BLaER1 treated with 17β-estradiol and CSF1 and Interleukin-3, amounts not matched to agents 10 nM and 100 nM (cell line): Measurements from ENCODE around the gene PLCG1.

Source experiments
- H3K27ac ChIP-seq, 11 experiments: shearing (Covaris generic); formaldehyde crosslinking; 2 replicates each; pipeline ENCODE4 v1.8.1; 2022
- H3K27me3 ChIP-seq, 11 experiments: shearing (Covaris generic); formaldehyde crosslinking; 2 replicates each; pipeline ENCODE4 v1.8.1; 2022
- H3K36me3 ChIP-seq, 11 experiments: shearing (Covaris generic); formaldehyde crosslinking; 2 replicates each; pipeline ENCODE4 v1.8.1; 2022
- H3K4me1 ChIP-seq, 10 experiments: shearing (Covaris generic); formaldehyde crosslinking; 2 replicates each; pipeline ENCODE4 v1.8.1; 2022
- H3K4me2 ChIP-seq, 11 experiments: shearing (Covaris generic); formaldehyde crosslinking; 2 replicates each; pipeline ENCODE4 v1.8.1; 2022
- H3K4me3 ChIP-seq, 10 experiments: shearing (Covaris generic); formaldehyde crosslinking; 2 replicates each; pipeline ENCODE4 v1.8.1; 2022
- H3K9ac ChIP-seq, 11 experiments: shearing (Covaris generic); formaldehyde crosslinking; 2 replicates each; pipeline ENCODE4 v1.8.1; 2022
- H3K9me3 ChIP-seq, 11 experiments: shearing (Covaris generic); formaldehyde crosslinking; replicated peaks in 1 of 11; 2 replicates each; pipeline ENCODE4 v1.8.1; 2022
- H4K20me1 ChIP-seq, 11 experiments: shearing (Covaris generic); formaldehyde crosslinking; 2 replicates each; pipeline ENCODE4 v1.8.1; 2022
- Cebpa-rat ChIP-seq, 11 experiments: shearing (Covaris generic); IDR thresholded peaks; 2 replicates each; pipeline ENCODE4 v1.8.1; 2022

PLCG1 gene

GRCh38 chr20:41171736-41172295 lies 34.5 kb downstream of the PLCG1 start:
- Histone ChIP-seq H3K27ac (no peak overlapping the region), H3K4me1 (peaks cover 9 to 21% (median 18%) of the 10 kb centered on the region in 10 experiments), H3K9me3 (no peaks in the 10 kb centered on the region), H3K4me3 (no peak overlapping the region), H3K9ac (no peak overlapping the region), H4K20me1 (peaks cover 9 to 100% (median 97%) of the 10 kb centered on the region in 11 experiments; a peak in 20 of 22 replicates), H3K36me3 (peaks cover 61 to 98% (median 91%) of the 10 kb centered on the region in 11 experiments), H3K27me3 (peaks cover 21 to 45% (median 35%) of the 10 kb centered on the region in 11 experiments), H3K4me2 (no peak overlapping the region)
- no peak for TF ChIP-seq Cebpa-rat (IDR thresholded peaks at IDR 0.05)

GRCh38 chr20:41172296-41173140 lies 35.2 kb downstream of the PLCG1 start:
- Histone ChIP-seq H3K9ac (no peak overlapping the region), H3K4me1 (peaks cover 9 to 14% (median 11%) of the 10 kb centered on the region in 10 experiments), H3K27ac (no peak overlapping the region), H3K9me3 (no peaks in the 10 kb centered on the region), H4K20me1 (peaks cover 9 to 100% (median 97%) of the 10 kb centered on the region in 11 experiments; a peak in 20 of 22 replicates), H3K36me3 (peaks cover 57 to 98% (median 92%) of the 10 kb centered on the region in 11 experiments), H3K27me3 (peaks cover 20 to 38% (median 31%) of the 10 kb centered on the region in 11 experiments), H3K4me3 (no peak overlapping the region), H3K4me2 (no peak overlapping the region)
- no peak for TF ChIP-seq Cebpa-rat (IDR thresholded peaks at IDR 0.05)

GRCh38 chr20:41173161-41173721 lies 35.9 kb downstream of the PLCG1 start:
- peaks cover 57 to 99% (median 96%) of the 10 kb centered on the region in 11 experiments for H3K36me3 ChIP-seq
- peaks cover 2 to 7% (median 4%) of the 10 kb centered on the region in 10 experiments for H3K4me1 ChIP-seq
- peaks cover 20 to 32% (median 30%) of the 10 kb centered on the region in 11 experiments for H3K27me3 ChIP-seq
- no peak for TF ChIP-seq Cebpa-rat (IDR thresholded peaks at IDR 0.05)
- H3K27ac ChIP-seq: no peak overlapping the region
- no peak overlapping the region for H3K9ac ChIP-seq
- H3K4me3 ChIP-seq: no peak overlapping the region
- no peak overlapping the region for H3K4me2 ChIP-seq
- H3K9me3 ChIP-seq: no peaks in the 10 kb centered on the region
- peaks cover 3 to 100% (median 96%) of the 10 kb centered on the region in 11 experiments; a peak in 20 of 22 replicates for H4K20me1 ChIP-seq

GRCh38 chr20:41173791-41174341 lies 36.5 kb downstream of the PLCG1 start:
- Histone ChIP-seq H3K4me1 (0 out of 20 replicates have a peak, but pooled peaks cover 0 to under 1% (median 0%) of the 10 kb centered on the region in 10 experiments), H3K27me3 (peaks cover 16 to 26% (median 23%) of the 10 kb centered on the region in 11 experiments), H3K36me3 (peaks cover 58 to 99% (median 92%) of the 10 kb centered on the region in 11 experiments), H3K9ac (no peak overlapping the region), H3K27ac (no peak overlapping the region), H4K20me1 (peaks cover 0 to 100% (median 96%) of the 10 kb centered on the region in 11 experiments; a peak in 20 of 22 replicates), H3K9me3 (no peaks in the 10 kb centered on the region), H3K4me3 (no peak overlapping the region), H3K4me2 (no peak overlapping the region)
- no peak for TF ChIP-seq Cebpa-rat (IDR thresholded peaks at IDR 0.05)

GRCh38 chr20:41174373-41174772 lies 37.0 kb downstream of the PLCG1 start:
- Histone ChIP-seq H4K20me1 (peaks cover 0 to 100% (median 95%) of the 10 kb centered on the region in 11 experiments; a peak in 20 of 22 replicates), H3K9ac (no peak overlapping the region), H3K4me1 (no peaks in the 10 kb centered on the region), H3K27me3 (peaks cover 11 to 20% (median 18%) of the 10 kb centered on the region in 11 experiments; a peak in 20 of 22 replicates), H3K4me2 (no peak overlapping the region), H3K27ac (no peak overlapping the region), H3K36me3 (peaks cover 56 to 98% (median 87%) of the 10 kb centered on the region in 11 experiments), H3K4me3 (no peak overlapping the region), H3K9me3 (no peaks in the 10 kb centered on the region)
- no peak for TF ChIP-seq Cebpa-rat (IDR thresholded peaks at IDR 0.05)

- no peaks in the 10 kb centered on the region for H3K9me3 ChIP-seq
- no peak overlapping the region for H3K27ac ChIP-seq
- peaks cover 52 to 95% (median 83%) of the 10 kb centered on the region in 11 experiments for H3K36me3 ChIP-seq
- H3K27me3 ChIP-seq: peaks cover 7 to 16% (median 14%) of the 10 kb centered on the region in 11 experiments; a peak in 20 of 22 replicates
- no peak overlapping the region for H3K4me2 ChIP-seq
- no peak overlapping the region for H3K4me3 ChIP-seq
- no peak for TF ChIP-seq Cebpa-rat (IDR thresholded peaks at IDR 0.05)
- H3K4me1 ChIP-seq: no peaks in the 10 kb centered on the region
- no peak overlapping the region for H3K9ac ChIP-seq
- H4K20me1 ChIP-seq: peaks cover 0 to 98% (median 91%) of the 10 kb centered on the region in 11 experiments; a peak in 20 of 22 replicates
Observed at GRCh38 chr20:41174782-41175181, 37.4 kb downstream of the PLCG1 start.

- peaks cover 3 to 12% (median 10%) of the 10 kb centered on the region in 11 experiments; a peak in 19 of 22 replicates for H3K27me3 ChIP-seq
- no peak overlapping the region for H3K4me3 ChIP-seq
- H3K4me1 ChIP-seq: no peaks in the 10 kb centered on the region
- peaks cover 47 to 90% (median 79%) of the 10 kb centered on the region in 11 experiments for H3K36me3 ChIP-seq
- H3K27ac ChIP-seq: no peak overlapping the region
- H3K9me3 ChIP-seq: no peaks in the 10 kb centered on the region
- no peak for TF ChIP-seq Cebpa-rat (IDR thresholded peaks at IDR 0.05)
- H4K20me1 ChIP-seq: peaks cover 0 to 98% (median 89%) of the 10 kb centered on the region in 11 experiments; a peak in 20 of 22 replicates
- H3K9ac ChIP-seq: no peak overlapping the region
- H3K4me2 ChIP-seq: no peak overlapping the region
Observed at GRCh38 chr20:41175201-41175651, 37.9 kb downstream of the PLCG1 start.

GRCh38 chr20:41175727-41176330 lies 38.5 kb downstream of the PLCG1 start:
- no peak for TF ChIP-seq Cebpa-rat (IDR thresholded peaks at IDR 0.05)
- Histone ChIP-seq H3K4me2 (no peak overlapping the region), H3K36me3 (peaks cover 42 to 84% (median 74%) of the 10 kb centered on the region in 11 experiments), H3K9ac (no peak overlapping the region), H3K4me1 (no peaks in the 10 kb centered on the region), H3K4me3 (no peak overlapping the region), H3K27me3 (peaks cover 0 to 6% (median 4%) of the 10 kb centered on the region in 11 experiments; a peak in 14 of 22 replicates), H4K20me1 (peaks cover 0 to 98% (median 87%) of the 10 kb centered on the region in 11 experiments; a peak in 20 of 22 replicates), H3K9me3 (no peaks in the 10 kb centered on the region), H3K27ac (no peak overlapping the region)
